Activated CD8-positive, alpha-beta memory T cell treated with anti-CD3 and anti-CD28 coated beads, Interleukin-2, amount 10 ng/mL, durations not matched to agents 7 days and 5 days (primary cell): ENCODE data around the gene FGF12. TPM values are rescaled to one million over a fixed set of nuclear protein-coding genes. Genes with fewer than 3 reads are reported as not detected.

Source experiments
- ATAC-seq: fragments of 150-1000 bp; cut with Tn5 transposase; one replicate; pipeline ENCODE4 v1.10.0; 2021; ENCODE audit warnings: moderate library complexity
- CTCF ChIA-PET: fragments of 350-600 bp; sonication (Branson Sonifier 250); formaldehyde crosslinking; loops from one replicate; lab custom pipeline; 2021; ENCODE audit warnings: antibody characterized with exemption; lab: Charles Lee
- DNase-seq: peaks from one replicate; pipeline ENCODE4 v3.0.0-alpha.2; 2020
- H3K27ac Mint-ChIP-seq: one replicate; pipeline ENCODE4 v1.8.0; 2021; ENCODE audit warnings: mild to moderate bottlenecking, mixed read lengths
- H3K27me3 Mint-ChIP-seq: one replicate; pipeline ENCODE4 v1.8.0; 2021; ENCODE audit warnings: mixed read lengths
- H3K36me3 Mint-ChIP-seq: one replicate; pipeline ENCODE4 v1.8.0; 2021; ENCODE audit warnings: mild to moderate bottlenecking, mixed read lengths
- H3K4me1 Mint-ChIP-seq: one replicate; pipeline ENCODE4 v1.8.0; 2021; ENCODE audit warnings: mixed read lengths
- H3K4me3 Mint-ChIP-seq: one replicate; pipeline ENCODE4 v1.8.0; 2021; ENCODE audit warnings: mild to moderate bottlenecking, moderate library complexity, mixed read lengths
- H3K9me3 Mint-ChIP-seq: one replicate; pipeline ENCODE4 v1.8.0; 2022; ENCODE audit warnings: low read depth, mixed read lengths
- total RNA-seq, 2 experiments: library from RNA; stranded (reverse); gene quantifications; one replicate each; pipeline ENCODE4 v1.2.3, GENCODE V29; 2021

The FGF12 gene
- total RNA-seq, 2 experiments from 2014 or later = not detected

DNA sequence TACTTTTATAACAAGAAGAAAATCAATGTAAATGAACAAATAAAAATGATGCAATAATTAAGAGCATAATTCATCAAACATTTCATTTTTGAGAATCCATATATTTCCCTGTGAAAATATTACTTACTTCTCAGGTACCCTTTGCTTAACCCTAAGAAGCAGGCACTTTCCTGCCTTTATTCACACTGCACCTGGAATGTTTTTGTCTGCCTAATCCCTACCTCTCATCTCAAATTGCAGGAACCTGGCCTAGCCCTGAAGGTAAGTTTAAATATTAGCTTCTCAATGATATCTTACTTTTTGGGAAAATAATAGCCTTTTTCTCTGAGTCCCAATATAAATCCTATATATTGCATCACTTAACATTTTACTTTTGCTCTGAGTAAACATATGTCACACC lies 559.1 kb downstream of the FGF12 start:
- Mint-ChIP-seq H3K36me3 (no peaks in the 10 kb centered on the region), H3K9me3 (peaks cover 2% of the 10 kb centered on the region)
- ATAC-seq = no peak

DNA sequence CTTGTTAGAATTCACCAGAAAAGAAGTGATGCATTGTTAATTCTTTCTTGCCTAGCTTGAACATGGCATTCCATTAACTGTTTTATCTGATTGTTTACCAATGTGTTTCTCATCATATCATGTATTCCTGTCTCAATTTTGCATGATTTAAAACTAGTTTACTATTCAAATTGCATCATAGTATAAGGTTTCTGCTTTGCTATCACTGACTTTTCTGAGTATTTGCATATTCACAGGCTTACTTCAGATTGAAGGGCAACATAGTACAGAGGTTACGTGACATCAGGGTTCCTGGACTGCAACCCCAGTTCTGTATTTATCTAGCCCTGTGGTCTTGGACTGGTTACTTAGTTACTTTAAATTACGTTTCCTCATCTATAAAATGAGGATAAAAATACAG lies 561.8 kb downstream of the FGF12 start:
- Mint-ChIP-seq H3K27me3 (no peaks in the 10 kb centered on the region), H3K36me3 (no peaks in the 10 kb centered on the region), H3K27ac (no peak overlapping the region), H3K9me3 (peaks cover 2% of the 10 kb centered on the region), H3K4me3 (no peak overlapping the region), H3K4me1 (no peaks in the 10 kb centered on the region)
- ATAC-seq (no peak), DNase-seq (no peak)
- CTCF ChIA-PET = no interaction called here

More for the DNA sequence above, 559.1 kb downstream of the FGF12 start:
- Mint-ChIP-seq H3K4me1 (no peaks in the 10 kb centered on the region), H3K27me3 (no peaks in the 10 kb centered on the region), H3K4me3 (no peak overlapping the region), H3K27ac (no peak overlapping the region)
- CTCF ChIA-PET = no interaction called here
- DNase-seq = no peak

DNA sequence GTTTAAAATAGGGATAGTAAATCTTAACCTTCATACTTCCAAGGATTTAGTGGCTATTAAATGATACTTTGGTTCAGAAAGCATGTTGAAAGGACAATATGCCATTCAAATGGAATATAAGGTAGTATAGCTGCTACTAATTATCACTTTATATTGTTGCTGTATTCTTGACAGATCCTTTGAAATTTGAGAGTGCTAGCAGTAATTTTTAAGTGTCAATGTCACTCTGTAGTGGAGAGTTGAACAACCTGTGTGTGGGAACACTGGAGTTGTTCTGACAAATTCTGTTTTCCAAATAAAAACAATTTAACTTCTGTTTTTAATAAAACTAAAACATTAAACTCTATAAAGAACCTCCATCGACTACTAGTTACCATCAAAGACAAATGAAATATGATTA lies 565.7 kb downstream of the FGF12 start:
- H3K4me1 Mint-ChIP-seq = no peaks in the 10 kb centered on the region
- H3K36me3 Mint-ChIP-seq = no peaks in the 10 kb centered on the region
- ATAC-seq = no peak
- CTCF ChIA-PET = no interaction called here
- H3K27ac Mint-ChIP-seq = no peak overlapping the region
- DNase-seq = no peak
- no peaks in the 10 kb centered on the region for H3K27me3 Mint-ChIP-seq
- H3K9me3 Mint-ChIP-seq = no peaks in the 10 kb centered on the region
- H3K4me3 Mint-ChIP-seq = no peak overlapping the region

DNA sequence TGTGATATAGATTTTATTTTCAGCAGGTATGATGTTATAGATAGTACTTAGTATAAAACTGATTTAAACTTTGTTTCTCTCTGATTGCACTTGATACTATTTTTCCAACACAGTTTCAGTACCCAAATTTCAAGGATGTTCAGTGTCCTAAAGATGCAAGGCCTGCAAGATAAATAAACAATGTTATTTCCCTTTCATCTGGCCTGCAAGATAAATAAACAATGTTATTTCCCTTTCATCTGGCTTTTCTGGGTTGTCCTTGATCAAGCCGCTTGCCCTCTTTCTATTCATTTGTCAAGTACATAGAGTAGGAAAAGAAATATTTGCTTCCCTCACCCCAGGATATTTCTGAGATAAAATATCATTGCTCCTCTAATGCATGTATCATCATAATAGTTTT lies 571.0 kb downstream of the FGF12 start:
- ATAC-seq (no peak), DNase-seq (no peak)
- Mint-ChIP-seq H3K27ac (no peak overlapping the region), H3K4me3 (no peak overlapping the region), H3K9me3 (no peaks in the 10 kb centered on the region), H3K36me3 (no peaks in the 10 kb centered on the region), H3K27me3 (no peaks in the 10 kb centered on the region), H3K4me1 (no peaks in the 10 kb centered on the region)
- CTCF ChIA-PET = no interaction called here

DNA sequence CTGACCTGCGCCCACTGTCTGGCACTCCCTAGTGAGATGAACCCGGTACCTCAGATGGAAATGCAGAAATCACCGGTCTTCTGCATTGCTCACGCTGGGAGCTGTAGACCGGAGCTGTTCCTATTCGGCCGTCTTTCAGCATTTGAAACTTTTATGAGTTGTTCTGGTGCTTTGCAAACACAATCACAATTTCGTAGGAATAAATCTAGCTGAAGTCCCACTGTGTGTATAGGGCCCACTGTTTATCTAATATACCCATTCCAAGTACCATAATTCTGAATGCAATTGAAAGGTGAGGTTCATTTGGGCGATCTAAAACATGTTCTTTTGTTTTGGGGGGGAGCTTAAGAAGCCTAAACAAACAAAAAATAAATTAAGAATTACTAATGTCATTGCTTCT lies 572.1 kb downstream of the FGF12 start:
- ATAC-seq = no peak
- no peaks in the 10 kb centered on the region for H3K36me3 Mint-ChIP-seq
- CTCF ChIA-PET = no interaction called here

DNA sequence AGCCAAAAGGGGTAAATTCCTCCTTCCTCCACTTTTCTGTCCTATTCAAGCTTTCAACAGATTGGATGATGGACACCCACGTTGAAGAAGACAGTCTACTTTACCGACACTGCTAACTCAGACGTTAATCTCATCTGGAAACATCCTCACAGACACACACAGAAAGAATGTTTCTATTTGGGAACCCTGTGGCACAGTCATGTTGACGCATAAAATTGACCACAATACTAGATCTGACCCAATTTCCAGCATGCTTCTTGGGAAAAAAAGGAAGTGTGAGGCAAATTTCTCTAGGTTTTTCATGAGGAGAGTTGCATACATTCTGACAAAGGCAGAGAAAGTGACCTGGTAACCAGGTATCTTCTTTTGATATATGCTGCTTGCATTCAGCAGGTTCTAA lies 594.1 kb downstream of the FGF12 start:
- Mint-ChIP-seq H3K4me3 (no peak overlapping the region), H3K27ac (no peak overlapping the region), H3K36me3 (no peaks in the 10 kb centered on the region), H3K4me1 (no peaks in the 10 kb centered on the region), H3K9me3 (peaks cover 3% of the 10 kb centered on the region), H3K27me3 (no peaks in the 10 kb centered on the region)
- DNase-seq = no peak
- CTCF ChIA-PET = no interaction called here
- no peak for ATAC-seq

More for the DNA sequence above, 572.1 kb downstream of the FGF12 start:
- Mint-ChIP-seq H3K27ac (no peak overlapping the region), H3K27me3 (no peaks in the 10 kb centered on the region), H3K4me3 (no peak overlapping the region), H3K9me3 (no peaks in the 10 kb centered on the region), H3K4me1 (no peaks in the 10 kb centered on the region)
- no peak for DNase-seq

- ATAC-seq = no peak
- no peaks in the 10 kb centered on the region for H3K4me1 Mint-ChIP-seq
- no peaks in the 10 kb centered on the region for H3K27me3 Mint-ChIP-seq
- H3K9me3 Mint-ChIP-seq = peaks cover 7% of the 10 kb centered on the region
- H3K36me3 Mint-ChIP-seq = no peaks in the 10 kb centered on the region
- no peak overlapping the region for H3K4me3 Mint-ChIP-seq
- peak; percentile 39 for DNase-seq
- no peak overlapping the region for H3K27ac Mint-ChIP-seq
- CTCF ChIA-PET = no interaction called here
These were observed 596.7 kb downstream of the FGF12 start for GRCh38 chr3:192130534-192131132.

GRCh38 chr3:192129586-192129985 lies 597.8 kb downstream of the FGF12 start:
- Mint-ChIP-seq H3K4me1 (no peaks in the 10 kb centered on the region), H3K4me3 (no peak overlapping the region), H3K27me3 (no peaks in the 10 kb centered on the region), H3K36me3 (no peaks in the 10 kb centered on the region), H3K9me3 (peaks cover 8% of the 10 kb centered on the region), H3K27ac (no peak overlapping the region)
- CTCF ChIA-PET = interaction anchor here (1.2 kb wide), 1 partner anchor 11 kb away, joined by 4 read pairs; no protein-coding TSS in a partner anchor
- DNase-seq (no peak), ATAC-seq (no peak)

- Mint-ChIP-seq H3K4me3 (no peak overlapping the region), H3K27me3 (no peaks in the 10 kb centered on the region)
- CTCF ChIA-PET = interaction anchor here (1.2 kb wide), 1 partner anchor 12 kb away, joined by 4 read pairs; no protein-coding TSS in a partner anchor
These were observed 598.4 kb downstream of the FGF12 start for GRCh38 chr3:192128922-192129321.

GRCh38 chr3:192128060-192128459 lies 599.3 kb downstream of the FGF12 start:
- Mint-ChIP-seq H3K36me3 (no peaks in the 10 kb centered on the region), H3K27ac (no peak overlapping the region), H3K9me3 (peaks cover 7% of the 10 kb centered on the region), H3K4me1 (no peaks in the 10 kb centered on the region), H3K4me3 (no peak overlapping the region), H3K27me3 (no peaks in the 10 kb centered on the region)
- no peak for ATAC-seq
- no peak for DNase-seq
- CTCF ChIA-PET = no interaction called here

More at GRCh38 chr3:192128922-192129321, 598.4 kb downstream of the FGF12 start:
- no peaks in the 10 kb centered on the region for H3K36me3 Mint-ChIP-seq
- peaks cover 9% of the 10 kb centered on the region for H3K9me3 Mint-ChIP-seq
- no peak overlapping the region for H3K27ac Mint-ChIP-seq
- no peak for ATAC-seq
- DNase-seq = no peak
- H3K4me1 Mint-ChIP-seq = no peaks in the 10 kb centered on the region

DNA sequence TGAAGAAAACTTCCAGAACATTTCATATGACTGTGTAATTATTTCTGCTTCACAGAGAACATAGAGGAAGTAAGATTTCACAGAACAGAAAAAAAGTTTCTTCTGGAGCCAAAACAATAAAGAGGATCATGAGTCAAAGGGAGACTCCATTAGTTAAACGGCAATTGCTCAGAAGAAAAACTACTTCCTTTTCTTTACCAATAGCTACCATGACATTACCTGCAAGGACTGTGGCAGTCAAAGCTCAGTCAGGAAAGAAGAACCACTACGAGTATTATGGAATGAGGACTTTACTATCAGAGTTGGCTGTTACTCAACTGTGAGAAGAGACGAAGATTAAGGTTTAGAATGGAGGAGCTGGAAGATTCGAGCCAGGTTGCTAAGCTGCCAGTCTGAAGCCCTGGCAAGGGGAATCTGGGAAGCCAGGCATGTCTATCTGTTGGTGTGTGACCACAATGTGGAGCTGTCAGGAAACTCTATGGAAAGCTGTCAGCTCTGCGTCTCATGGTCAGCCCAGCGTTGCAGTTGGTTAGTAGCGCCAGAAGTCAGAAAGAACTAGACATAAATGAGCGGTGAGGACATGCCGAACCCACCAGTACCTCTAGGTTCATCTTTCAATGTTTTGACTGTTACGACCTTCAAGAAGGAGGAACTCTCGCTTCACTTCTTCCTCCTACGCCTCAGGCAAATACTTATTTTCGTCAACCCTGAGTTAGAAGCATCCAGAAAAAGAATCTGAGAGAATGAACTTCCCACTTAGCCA lies 604.3 kb downstream of the FGF12 start:
- DNase-seq (no peak), ATAC-seq (no peak)
- H3K36me3 Mint-ChIP-seq = no peaks in the 10 kb centered on the region
- peaks cover 7% of the 10 kb centered on the region for H3K9me3 Mint-ChIP-seq
- H3K27me3 Mint-ChIP-seq = no peaks in the 10 kb centered on the region
- H3K4me3 Mint-ChIP-seq = no peak overlapping the region
- no peak overlapping the region for H3K27ac Mint-ChIP-seq
- CTCF ChIA-PET = no interaction called here
- H3K4me1 Mint-ChIP-seq = no peaks in the 10 kb centered on the region

- Mint-ChIP-seq H3K9me3 (peaks cover 7% of the 10 kb centered on the region), H3K27me3 (no peaks in the 10 kb centered on the region), H3K27ac (no peak overlapping the region), H3K4me3 (no peak overlapping the region), H3K36me3 (no peaks in the 10 kb centered on the region), H3K4me1 (no peaks in the 10 kb centered on the region)
- ATAC-seq (no peak), DNase-seq (no peak)
- CTCF ChIA-PET = no interaction called here
These were observed 605.4 kb downstream of the FGF12 start for GRCh38 chr3:192121923-192122322.

DNA sequence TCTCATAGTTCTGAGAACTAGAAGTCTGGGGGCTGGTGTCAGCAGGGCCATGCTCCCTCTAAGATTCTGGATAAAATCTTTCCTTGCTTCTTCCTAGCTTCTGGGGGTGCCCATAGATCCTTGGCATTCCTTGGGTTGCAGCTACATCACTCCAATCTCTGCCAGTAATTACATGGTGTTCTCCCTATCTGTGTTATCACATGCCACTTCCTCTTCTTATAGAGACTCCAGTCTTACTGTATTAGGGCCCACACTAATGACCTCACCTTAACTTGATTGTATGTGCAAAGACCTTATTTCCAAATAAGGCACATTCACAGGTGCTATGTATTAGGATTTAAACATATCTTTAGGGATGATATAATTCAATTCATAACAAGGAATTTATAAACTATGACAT lies 618.5 kb downstream of the FGF12 start:
- H3K9me3 Mint-ChIP-seq = no peaks in the 10 kb centered on the region
- no peaks in the 10 kb centered on the region for H3K4me1 Mint-ChIP-seq
- ATAC-seq (no peak), DNase-seq (no peak)
- H3K4me3 Mint-ChIP-seq = no peak overlapping the region
- no peaks in the 10 kb centered on the region for H3K36me3 Mint-ChIP-seq
- H3K27me3 Mint-ChIP-seq = no peaks in the 10 kb centered on the region
- no peak overlapping the region for H3K27ac Mint-ChIP-seq
- CTCF ChIA-PET = no interaction called here

- Mint-ChIP-seq H3K27me3 (no peaks in the 10 kb centered on the region), H3K4me1 (no peaks in the 10 kb centered on the region), H3K9me3 (peaks cover 3% of the 10 kb centered on the region), H3K4me3 (no peak overlapping the region), H3K36me3 (no peaks in the 10 kb centered on the region), H3K27ac (no peak overlapping the region)
- ATAC-seq (no peak), DNase-seq (no peak)
- CTCF ChIA-PET = no interaction called here
These were observed 620.8 kb downstream of the FGF12 start for GRCh38 chr3:192106543-192106942.
